ENCODE measurements around the gene CNTNAP2.

Gene CNTNAP2

DNA sequence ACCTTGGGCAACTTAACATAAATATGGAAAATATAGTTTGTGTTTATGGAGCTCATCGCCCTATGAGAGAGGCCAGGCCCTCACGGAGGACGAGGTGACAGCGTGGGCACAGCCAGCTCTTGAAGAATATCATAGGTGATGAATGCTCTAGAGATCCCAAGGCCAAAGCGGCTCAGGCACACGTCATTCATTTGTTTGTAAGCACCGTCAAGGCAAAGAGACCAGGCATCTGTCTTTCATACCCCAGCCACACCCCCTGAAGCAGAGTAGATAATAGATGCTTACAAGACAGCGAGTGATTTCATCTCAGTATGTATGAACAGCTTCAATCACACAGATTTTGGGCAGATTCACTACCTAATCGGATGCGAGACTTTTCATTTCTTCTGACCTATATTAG, 2231.9 kb downstream of the CNTNAP2 start:
- Histone ChIP-seq H3K4me2 (ENCODE audit: low read length) (no peak overlapping the region), H3K18ac (ENCODE audit: low read length) (no peak overlapping the region), H3K4ac (ENCODE audit: low read depth, low read length) (no peak overlapping the region), H3K79me1 (ENCODE audit: low read length) (peaks cover 17% of the 10 kb centered on the region), H3K9ac (ENCODE audit: low read length) (no peak overlapping the region), H2BK15ac (replicated peaks; ENCODE audit: low read depth) (no peak overlapping the region), H4K8ac (ENCODE audit: low read depth, low read length) (no peak overlapping the region), H4K5ac (ENCODE audit: low read length) (no peak overlapping the region), H3K4me3 (ENCODE audit: low read length) (no peak overlapping the region), H3K56ac (ENCODE audit: low read length) (no peak overlapping the region), H3K23ac (ENCODE audit: low read length) (no peak overlapping the region), H3K27ac (ENCODE audit: low read depth, low read length) (no peak overlapping the region), H2BK120ac (ENCODE audit: low read depth, low read length) (no peak overlapping the region), H2AK5ac (ENCODE audit: low read length) (no peak overlapping the region), H3K27me3 (ENCODE audit: insufficient read depth, low read length, poor library complexity) (no peaks in the 10 kb centered on the region), H3K4me1 (ENCODE audit: control insufficient read depth, low read depth, low read length) (peaks cover 11% of the 10 kb centered on the region), H2BK5ac (ENCODE audit: low read length) (no peak overlapping the region), H3K36me3 (ENCODE audit: control insufficient read depth, insufficient read depth, low read length) (no peaks in the 10 kb centered on the region), H3K79me2 (ENCODE audit: control insufficient read depth, insufficient read depth, low read length) (peaks cover 73% of the 10 kb centered on the region)
- no peak for DNase-seq
- WGBS (ENCODE audit: extremely low coverage, insufficient coverage, low lambda C conversion rate), result no CpG with 5 or more reads among the region's 10 CpGs

DNA sequence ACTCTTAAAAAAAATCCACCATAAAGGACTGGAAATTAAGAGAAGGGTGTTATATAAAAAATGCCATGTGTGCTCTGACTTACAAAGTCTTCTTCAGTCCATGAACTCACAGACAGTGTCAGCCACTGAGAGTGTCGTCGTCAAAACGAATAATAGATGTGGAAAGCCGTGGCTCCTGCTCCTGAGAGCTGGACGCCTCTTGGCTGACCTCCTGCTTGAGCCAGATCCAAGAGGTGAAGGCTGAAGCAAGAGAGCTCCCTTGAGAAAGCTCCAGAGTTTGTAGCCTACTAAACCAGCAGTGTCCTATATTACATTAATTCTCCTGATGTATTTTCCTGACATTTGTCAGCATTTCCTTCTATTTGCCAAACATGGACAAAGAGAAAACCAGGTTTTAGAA, 2239.7 kb downstream of the CNTNAP2 start:
- WGBS (ENCODE audit: extremely low coverage, insufficient coverage, low lambda C conversion rate), result no CpG with 5 or more reads among the region's 5 CpGs
- Histone ChIP-seq H2BK5ac (ENCODE audit: low read length) (no peak overlapping the region), H3K27ac (ENCODE audit: low read depth, low read length) (no peak overlapping the region), H2BK120ac (ENCODE audit: low read depth, low read length) (no peak overlapping the region), H3K9ac (ENCODE audit: low read length) (no peak overlapping the region), H3K4me2 (ENCODE audit: low read length) (no peak overlapping the region), H3K4me3 (ENCODE audit: low read length) (no peak overlapping the region), H3K36me3 (ENCODE audit: control insufficient read depth, insufficient read depth, low read length) (no peaks in the 10 kb centered on the region), H3K4me1 (ENCODE audit: control insufficient read depth, low read depth, low read length) (peaks cover 5% of the 10 kb centered on the region), H3K79me2 (ENCODE audit: control insufficient read depth, insufficient read depth, low read length) (peaks cover 58% of the 10 kb centered on the region), H2AK5ac (ENCODE audit: low read length) (no peak overlapping the region), H2BK15ac (replicated peaks; ENCODE audit: low read depth) (no peak overlapping the region), H3K56ac (ENCODE audit: low read length) (no peak overlapping the region), H3K18ac (ENCODE audit: low read length) (no peak overlapping the region), H3K4ac (ENCODE audit: low read depth, low read length) (no peak overlapping the region), H3K27me3 (ENCODE audit: insufficient read depth, low read length, poor library complexity) (no peaks in the 10 kb centered on the region), H3K79me1 (ENCODE audit: low read length) (peaks cover 17% of the 10 kb centered on the region), H3K23ac (ENCODE audit: low read length) (no peak overlapping the region), H4K8ac (ENCODE audit: low read depth, low read length) (no peak overlapping the region), H4K5ac (ENCODE audit: low read length) (no peak overlapping the region)
- no peak for DNase-seq

DNA sequence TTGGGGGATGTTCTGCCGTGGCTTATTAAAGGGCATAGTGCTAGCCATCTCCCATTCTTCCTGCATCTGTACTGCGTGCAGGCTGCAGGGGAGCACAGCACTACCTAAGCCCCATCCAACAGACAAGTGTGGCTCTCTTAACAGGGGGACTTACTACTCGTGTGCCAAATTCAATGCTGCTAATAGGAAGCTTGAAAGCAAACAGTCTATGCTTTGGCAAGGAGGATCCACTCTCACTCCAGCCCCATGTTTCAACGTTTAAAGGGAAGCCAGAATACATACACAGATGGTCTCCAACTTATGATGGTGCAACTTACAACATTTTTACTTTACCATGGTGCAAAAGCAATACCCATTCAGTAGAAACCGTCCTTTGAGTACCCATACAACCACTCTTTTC, 2245.9 kb downstream of the CNTNAP2 start:
- Histone ChIP-seq H3K18ac (ENCODE audit: low read length) (no peak overlapping the region), H3K4ac (ENCODE audit: low read depth, low read length) (no peak overlapping the region), H3K23ac (ENCODE audit: low read length) (no peak overlapping the region), H2AK5ac (ENCODE audit: low read length) (no peak overlapping the region), H2BK120ac (ENCODE audit: low read depth, low read length) (no peak overlapping the region), H3K9ac (ENCODE audit: low read length) (no peak overlapping the region), H3K27ac (ENCODE audit: low read depth, low read length) (no peak overlapping the region), H3K4me3 (ENCODE audit: low read length) (no peak overlapping the region), H3K56ac (ENCODE audit: low read length) (no peak overlapping the region), H3K4me2 (ENCODE audit: low read length) (no peak overlapping the region), H3K36me3 (ENCODE audit: control insufficient read depth, insufficient read depth, low read length) (no peaks in the 10 kb centered on the region), H3K79me1 (ENCODE audit: low read length) (peaks cover 9% of the 10 kb centered on the region), H3K79me2 (ENCODE audit: control insufficient read depth, insufficient read depth, low read length) (peaks cover 26% of the 10 kb centered on the region), H4K8ac (ENCODE audit: low read depth, low read length) (no peak overlapping the region), H2BK5ac (ENCODE audit: low read length) (no peak overlapping the region), H3K27me3 (ENCODE audit: insufficient read depth, low read length, poor library complexity) (no peaks in the 10 kb centered on the region), H4K5ac (ENCODE audit: low read length) (no peak overlapping the region), H2BK15ac (replicated peaks; ENCODE audit: low read depth) (no peak overlapping the region), H3K4me1 (ENCODE audit: control insufficient read depth, low read depth, low read length) (peaks cover 3% of the 10 kb centered on the region)
- no CpG with 5 or more reads among the region's 5 CpGs for WGBS (ENCODE audit: extremely low coverage, insufficient coverage, low lambda C conversion rate)
- DNase-seq, result no peak

DNA sequence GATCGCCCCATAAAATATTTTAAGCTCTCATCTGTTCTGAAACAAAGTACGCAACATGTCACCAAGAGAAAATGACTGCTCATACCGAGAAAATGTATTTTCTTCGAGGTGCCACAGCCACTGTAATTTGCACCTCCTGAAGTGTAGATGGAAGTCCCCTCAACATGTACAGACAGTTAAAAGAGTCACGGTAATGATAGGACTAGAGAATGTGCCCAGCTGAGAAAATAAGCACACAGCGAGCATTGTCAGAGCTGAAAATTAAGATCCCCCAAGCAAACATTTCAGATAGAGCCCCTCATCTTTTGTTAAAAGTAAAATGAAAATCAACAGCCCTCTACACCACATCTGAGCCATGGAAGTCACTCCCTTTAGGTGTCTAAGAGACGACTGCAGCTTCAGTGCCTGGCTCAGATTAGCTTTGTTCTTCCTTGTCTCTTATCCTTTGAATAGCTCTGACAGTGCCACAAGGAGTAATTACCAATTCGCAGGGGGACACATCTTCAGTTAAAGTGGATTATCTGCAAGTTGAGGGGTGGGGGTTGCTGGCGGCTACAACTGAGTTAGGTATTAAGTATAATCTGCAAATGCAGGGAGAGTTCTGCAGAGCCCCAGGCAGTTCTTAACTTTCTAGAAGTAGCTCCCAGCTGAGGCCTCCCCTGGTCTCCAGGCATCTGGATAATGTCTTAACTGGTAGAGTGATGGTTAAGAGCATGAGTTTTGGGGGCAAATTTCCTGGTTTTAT, 2251.3 kb downstream of the CNTNAP2 start:
- H3K27me3 ChIP-seq (ENCODE audit: insufficient read depth, low read length, poor library complexity), result no peaks in the 10 kb centered on the region
- no peak overlapping the region for H2BK15ac ChIP-seq (replicated peaks; ENCODE audit: low read depth)
- H3K9ac ChIP-seq (ENCODE audit: low read length), result no peak overlapping the region
- H3K4me3 ChIP-seq (ENCODE audit: low read length), result no peak overlapping the region
- WGBS (ENCODE audit: extremely low coverage, insufficient coverage, low lambda C conversion rate), result no CpG with 5 or more reads among the region's 9 CpGs
- DNase-seq, result peak; percentile 73
- H2BK5ac ChIP-seq (ENCODE audit: low read length), result no peak overlapping the region
- H4K8ac ChIP-seq (ENCODE audit: low read depth, low read length), result no peak overlapping the region
- H3K4me1 ChIP-seq (ENCODE audit: control insufficient read depth, low read depth, low read length), result peaks cover 2% of the 10 kb centered on the region
- H2BK120ac ChIP-seq (ENCODE audit: low read depth, low read length), result no peak overlapping the region
- peaks cover 7% of the 10 kb centered on the region for H3K79me1 ChIP-seq (ENCODE audit: low read length)
- H4K5ac ChIP-seq (ENCODE audit: low read length), result no peak overlapping the region
- H3K4ac ChIP-seq (ENCODE audit: low read depth, low read length), result no peak overlapping the region
- H3K4me2 ChIP-seq (ENCODE audit: low read length), result no peak overlapping the region
- no peaks in the 10 kb centered on the region for H3K36me3 ChIP-seq (ENCODE audit: control insufficient read depth, insufficient read depth, low read length)
- H3K56ac ChIP-seq (ENCODE audit: low read length), result no peak overlapping the region
- H2AK5ac ChIP-seq (ENCODE audit: low read length), result no peak overlapping the region
- peaks cover 11% of the 10 kb centered on the region for H3K79me2 ChIP-seq (ENCODE audit: control insufficient read depth, insufficient read depth, low read length)
- H3K18ac ChIP-seq (ENCODE audit: low read length), result peak overlapping the region; percentile 11
- no peak overlapping the region for H3K23ac ChIP-seq (ENCODE audit: low read length)
- peak overlapping the region; percentile 18 for H3K27ac ChIP-seq (ENCODE audit: low read depth, low read length)

DNA sequence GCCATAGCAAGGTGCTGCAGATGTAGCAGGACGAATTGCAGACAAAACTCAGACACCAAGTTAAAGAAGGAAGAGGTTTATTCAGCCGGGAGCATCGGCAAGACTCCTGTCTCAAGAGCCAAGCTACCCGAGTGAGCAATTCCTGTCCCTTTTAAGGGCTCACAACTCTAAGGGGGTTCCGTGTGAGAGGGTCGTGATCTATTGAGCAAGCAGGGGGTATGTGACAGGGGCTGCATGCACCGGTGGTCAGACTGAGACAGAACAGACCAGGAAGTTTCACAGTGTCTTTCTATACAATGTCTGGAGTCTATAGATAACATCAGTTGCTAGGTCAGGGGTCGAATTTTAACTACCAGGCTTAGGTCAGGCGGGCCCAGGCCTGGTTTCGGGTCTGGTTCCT, 2252.0 kb downstream of the CNTNAP2 start:
- no peak for DNase-seq
- H3K4ac ChIP-seq (ENCODE audit: low read depth, low read length), result no peak overlapping the region
- H4K8ac ChIP-seq (ENCODE audit: low read depth, low read length), result no peak overlapping the region
- peaks cover 11% of the 10 kb centered on the region for H3K79me2 ChIP-seq (ENCODE audit: control insufficient read depth, insufficient read depth, low read length)
- no peak overlapping the region for H4K5ac ChIP-seq (ENCODE audit: low read length)
- no peaks in the 10 kb centered on the region for H3K27me3 ChIP-seq (ENCODE audit: insufficient read depth, low read length, poor library complexity)
- no CpG with 5 or more reads among the region's 10 CpGs for WGBS (ENCODE audit: extremely low coverage, insufficient coverage, low lambda C conversion rate)
- peaks cover 7% of the 10 kb centered on the region for H3K79me1 ChIP-seq (ENCODE audit: low read length)
- no peak overlapping the region for H3K18ac ChIP-seq (ENCODE audit: low read length)
- H3K4me3 ChIP-seq (ENCODE audit: low read length), result no peak overlapping the region
- H3K9ac ChIP-seq (ENCODE audit: low read length), result no peak overlapping the region
- no peak overlapping the region for H2BK120ac ChIP-seq (ENCODE audit: low read depth, low read length)
- H3K56ac ChIP-seq (ENCODE audit: low read length), result no peak overlapping the region
- no peak overlapping the region for H3K4me2 ChIP-seq (ENCODE audit: low read length)
- H3K36me3 ChIP-seq (ENCODE audit: control insufficient read depth, insufficient read depth, low read length), result no peaks in the 10 kb centered on the region
- H3K27ac ChIP-seq (ENCODE audit: low read depth, low read length), result peak overlapping the region; percentile 16
- peaks cover 2% of the 10 kb centered on the region for H3K4me1 ChIP-seq (ENCODE audit: control insufficient read depth, low read depth, low read length)
- no peak overlapping the region for H3K23ac ChIP-seq (ENCODE audit: low read length)
- no peak overlapping the region for H2BK5ac ChIP-seq (ENCODE audit: low read length)
- H2AK5ac ChIP-seq (ENCODE audit: low read length), result no peak overlapping the region
- H2BK15ac ChIP-seq (replicated peaks; ENCODE audit: low read depth), result no peak overlapping the region
